Measurements from ENCODE around the gene SENP5. TPM values are rescaled to one million over a fixed set of nuclear protein-coding genes. Genes with fewer than 3 reads are reported as not detected.
"Not testable (repeated sequence)": the region's sequence is repeated elsewhere in the genome, so short reads cannot be mapped to it uniquely, and the experiment has no call there.

SENP5 gene, protein sequence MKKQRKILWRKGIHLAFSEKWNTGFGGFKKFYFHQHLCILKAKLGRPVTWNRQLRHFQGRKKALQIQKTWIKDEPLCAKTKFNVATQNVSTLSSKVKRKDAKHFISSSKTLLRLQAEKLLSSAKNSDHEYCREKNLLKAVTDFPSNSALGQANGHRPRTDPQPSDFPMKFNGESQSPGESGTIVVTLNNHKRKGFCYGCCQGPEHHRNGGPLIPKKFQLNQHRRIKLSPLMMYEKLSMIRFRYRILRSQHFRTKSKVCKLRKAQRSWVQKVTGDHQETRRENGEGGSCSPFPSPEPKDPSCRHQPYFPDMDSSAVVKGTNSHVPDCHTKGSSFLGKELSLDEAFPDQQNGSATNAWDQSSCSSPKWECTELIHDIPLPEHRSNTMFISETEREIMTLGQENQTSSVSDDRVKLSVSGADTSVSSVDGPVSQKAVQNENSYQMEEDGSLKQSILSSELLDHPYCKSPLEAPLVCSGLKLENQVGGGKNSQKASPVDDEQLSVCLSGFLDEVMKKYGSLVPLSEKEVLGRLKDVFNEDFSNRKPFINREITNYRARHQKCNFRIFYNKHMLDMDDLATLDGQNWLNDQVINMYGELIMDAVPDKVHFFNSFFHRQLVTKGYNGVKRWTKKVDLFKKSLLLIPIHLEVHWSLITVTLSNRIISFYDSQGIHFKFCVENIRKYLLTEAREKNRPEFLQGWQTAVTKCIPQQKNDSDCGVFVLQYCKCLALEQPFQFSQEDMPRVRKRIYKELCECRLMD
- 19.5 TPM for polyA plus RNA-seq (2012; ENCODE audit: insufficient read depth, insufficient read length, low read depth)

DNA sequence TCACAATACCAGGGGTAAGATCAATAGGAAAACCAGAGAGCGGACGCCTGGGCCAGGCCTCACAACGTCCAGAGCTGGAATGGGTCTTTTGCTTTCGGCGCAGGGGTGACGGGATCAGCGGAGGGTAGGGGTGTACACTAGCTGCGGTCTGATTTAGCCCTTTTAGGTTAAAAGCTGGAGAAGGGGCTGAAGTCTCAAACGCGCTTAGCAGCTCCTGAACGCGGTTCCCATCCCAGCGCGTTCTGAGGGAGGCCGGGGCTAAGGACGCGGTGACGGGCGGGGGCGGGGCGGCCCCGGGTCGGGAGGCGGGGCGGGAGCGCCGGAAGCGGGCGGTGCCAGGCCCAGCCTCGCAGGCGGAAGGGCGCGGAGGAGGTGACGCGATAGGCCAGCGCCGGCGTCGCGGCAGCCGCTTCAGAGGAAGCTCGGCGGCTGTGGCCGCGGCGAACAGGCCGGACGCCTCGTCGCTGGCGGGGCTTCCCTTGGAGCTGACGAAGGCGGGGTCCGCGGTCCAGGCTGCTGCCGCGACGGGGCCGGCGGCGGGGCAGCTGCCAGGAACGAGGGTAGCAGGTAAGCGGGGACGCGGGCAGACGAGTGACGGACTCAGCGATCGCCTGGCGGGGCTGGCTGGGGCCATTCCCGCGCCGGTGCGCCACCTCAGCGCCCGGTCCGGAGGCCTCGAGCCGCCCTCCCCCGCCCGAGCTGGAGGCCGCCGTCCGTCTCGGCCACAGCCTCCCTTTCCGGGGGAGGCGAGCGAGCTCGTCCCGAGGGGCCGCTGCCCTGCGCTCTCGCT is at the start of gene SENP5:
Gene SENP5 (plus strand): TSS at position 414 of the 790 bp plus-strand sequence. CDS start 17,262 bp downstream, outside the sequence.
- Histone ChIP-seq H3K27me3 (no peaks in the 10 kb centered on the region), H3K4me3 (ENCODE audit: low read depth, low read length) (peak within 1 kb of the TSS; percentile 98), H3K9me3 (no peaks in the 10 kb centered on the region; the same call in 1 of the 2 replicates), H3K4me1 (no peaks in the 10 kb centered on the region), H3K36me3 (peaks cover 9% of the 10 kb centered on the region)
- TF ChIP-seq, protein P1, sequence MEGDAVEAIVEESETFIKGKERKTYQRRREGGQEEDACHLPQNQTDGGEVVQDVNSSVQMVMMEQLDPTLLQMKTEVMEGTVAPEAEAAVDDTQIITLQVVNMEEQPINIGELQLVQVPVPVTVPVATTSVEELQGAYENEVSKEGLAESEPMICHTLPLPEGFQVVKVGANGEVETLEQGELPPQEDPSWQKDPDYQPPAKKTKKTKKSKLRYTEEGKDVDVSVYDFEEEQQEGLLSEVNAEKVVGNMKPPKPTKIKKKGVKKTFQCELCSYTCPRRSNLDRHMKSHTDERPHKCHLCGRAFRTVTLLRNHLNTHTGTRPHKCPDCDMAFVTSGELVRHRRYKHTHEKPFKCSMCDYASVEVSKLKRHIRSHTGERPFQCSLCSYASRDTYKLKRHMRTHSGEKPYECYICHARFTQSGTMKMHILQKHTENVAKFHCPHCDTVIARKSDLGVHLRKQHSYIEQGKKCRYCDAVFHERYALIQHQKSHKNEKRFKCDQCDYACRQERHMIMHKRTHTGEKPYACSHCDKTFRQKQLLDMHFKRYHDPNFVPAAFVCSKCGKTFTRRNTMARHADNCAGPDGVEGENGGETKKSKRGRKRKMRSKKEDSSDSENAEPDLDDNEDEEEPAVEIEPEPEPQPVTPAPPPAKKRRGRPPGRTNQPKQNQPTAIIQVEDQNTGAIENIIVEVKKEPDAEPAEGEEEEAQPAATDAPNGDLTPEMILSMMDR (IDR thresholded peaks at IDR 0.05; ENCODE audit: low read depth, low read length), result no peak
- peak; percentile 94 for DNase-seq

DNA sequence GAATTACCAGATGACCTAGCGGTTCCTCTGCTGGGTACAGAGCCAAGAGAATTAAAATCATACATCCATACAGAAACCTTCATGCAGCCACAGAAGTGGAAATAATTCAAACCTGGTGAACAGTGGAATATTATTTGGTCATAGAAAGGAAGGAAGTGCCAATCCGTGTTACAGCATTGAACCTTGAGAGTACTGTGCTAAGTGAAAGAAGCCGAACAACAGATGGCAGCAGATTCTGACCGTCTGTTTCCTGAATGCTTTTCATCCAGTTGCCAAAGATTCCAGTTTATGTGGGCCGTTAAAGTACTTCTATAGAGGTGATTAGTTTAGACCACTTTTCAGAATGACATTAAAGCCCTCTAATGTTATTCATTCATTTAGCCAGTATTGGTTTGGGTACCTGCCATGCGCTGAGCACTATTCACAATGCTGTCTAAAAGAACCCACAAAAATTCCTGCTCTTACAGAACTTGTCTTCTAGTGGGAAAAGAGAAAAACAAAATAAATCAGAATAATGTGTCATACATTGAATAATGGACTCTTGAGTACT is 45.8 kb upstream of the SENP5 start:
- no peak for DNase-seq
- H3K36me3 ChIP-seq, result peaks cover 68% of the 10 kb centered on the region
- TF ChIP-seq, protein P1 (IDR thresholded peaks at IDR 0.05; ENCODE audit: low read depth, low read length), result no peak
- H3K27me3 ChIP-seq, result no peaks in the 10 kb centered on the region
- no peaks in the 10 kb centered on the region for H3K9me3 ChIP-seq
- no peak overlapping the region for H3K4me3 ChIP-seq (ENCODE audit: low read depth, low read length)
- no peaks in the 10 kb centered on the region for H3K4me1 ChIP-seq

DNA sequence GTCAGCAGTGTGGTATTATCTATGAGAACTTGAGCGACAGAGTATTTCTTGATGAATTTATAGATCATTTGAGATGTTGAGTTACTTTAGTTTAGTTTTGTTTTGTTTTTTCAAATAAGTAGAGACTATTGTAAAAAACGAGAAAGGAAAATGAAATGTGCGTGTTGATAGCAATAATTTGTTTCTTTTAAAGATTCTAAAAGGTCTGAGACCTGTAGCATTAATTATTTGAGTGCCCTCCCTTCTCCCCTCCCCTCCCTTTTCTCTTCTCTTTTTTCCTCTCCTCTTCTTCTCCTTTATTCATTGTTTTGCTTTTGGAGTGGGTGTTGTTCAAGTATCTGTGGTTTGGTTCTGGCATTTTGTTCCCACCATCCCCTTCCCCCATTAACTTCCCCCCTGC is 38.1 kb upstream of the SENP5 start:
- not testable (repeated sequence) for H3K9me3 ChIP-seq; H3K27me3 ChIP-seq; H3K4me3 ChIP-seq (ENCODE audit: low read depth, low read length); H3K4me1 ChIP-seq; DNase-seq
- peaks cover 12% of the 10 kb centered on the region for H3K36me3 ChIP-seq

DNA sequence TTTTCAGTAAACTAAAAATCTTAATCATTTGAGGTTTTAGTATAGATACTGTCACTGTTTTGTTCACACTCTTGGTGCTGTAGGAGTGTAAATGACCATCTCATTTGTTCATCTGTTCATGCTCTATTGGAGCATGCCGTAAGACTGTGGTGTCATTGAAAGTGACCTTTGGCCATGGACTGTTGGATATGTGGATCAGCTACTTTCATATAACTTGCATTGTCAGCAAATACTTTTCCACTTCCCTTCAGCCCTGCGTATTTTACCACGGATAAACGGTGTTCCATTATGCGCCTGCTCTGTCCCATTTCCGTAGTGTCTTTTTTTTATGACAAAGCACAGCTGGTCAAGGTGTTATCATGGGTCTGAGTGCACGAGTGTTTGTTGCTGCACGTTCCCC is 32.6 kb upstream of the SENP5 start:
- Histone ChIP-seq H3K9me3 (no peaks in the 10 kb centered on the region), H3K4me3 (ENCODE audit: low read depth, low read length) (no peak overlapping the region), H3K27me3 (no peaks in the 10 kb centered on the region), H3K36me3 (peaks cover 4% of the 10 kb centered on the region), H3K4me1 (no peaks in the 10 kb centered on the region)
- TF ChIP-seq, protein P1 (IDR thresholded peaks at IDR 0.05; ENCODE audit: low read depth, low read length), result no peak
- DNase-seq, result no peak

DNA sequence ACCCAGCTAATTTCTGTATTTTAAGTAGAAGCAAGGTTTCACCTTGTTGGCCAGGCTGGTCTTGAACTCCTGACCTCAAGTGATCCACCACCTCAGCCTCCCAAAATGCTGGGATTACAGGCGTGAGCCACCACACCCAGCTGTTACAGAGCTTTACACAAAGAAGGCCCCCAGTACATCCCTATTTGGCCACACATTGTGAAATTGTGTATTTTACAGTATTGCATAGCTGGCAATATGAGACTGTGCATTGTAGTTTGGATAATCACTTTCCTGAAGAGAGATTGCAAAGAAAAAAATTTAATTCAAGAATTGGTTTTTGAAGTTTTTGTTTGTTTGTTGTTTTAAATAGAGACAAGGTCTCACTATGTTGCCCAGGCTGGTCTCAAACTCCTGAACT is 31.1 kb upstream of the SENP5 start:
- H3K36me3 ChIP-seq; H3K4me3 ChIP-seq (ENCODE audit: low read depth, low read length); H3K9me3 ChIP-seq; H3K4me1 ChIP-seq; H3K27me3 ChIP-seq; DNase-seq: not testable (repeated sequence)

DNA sequence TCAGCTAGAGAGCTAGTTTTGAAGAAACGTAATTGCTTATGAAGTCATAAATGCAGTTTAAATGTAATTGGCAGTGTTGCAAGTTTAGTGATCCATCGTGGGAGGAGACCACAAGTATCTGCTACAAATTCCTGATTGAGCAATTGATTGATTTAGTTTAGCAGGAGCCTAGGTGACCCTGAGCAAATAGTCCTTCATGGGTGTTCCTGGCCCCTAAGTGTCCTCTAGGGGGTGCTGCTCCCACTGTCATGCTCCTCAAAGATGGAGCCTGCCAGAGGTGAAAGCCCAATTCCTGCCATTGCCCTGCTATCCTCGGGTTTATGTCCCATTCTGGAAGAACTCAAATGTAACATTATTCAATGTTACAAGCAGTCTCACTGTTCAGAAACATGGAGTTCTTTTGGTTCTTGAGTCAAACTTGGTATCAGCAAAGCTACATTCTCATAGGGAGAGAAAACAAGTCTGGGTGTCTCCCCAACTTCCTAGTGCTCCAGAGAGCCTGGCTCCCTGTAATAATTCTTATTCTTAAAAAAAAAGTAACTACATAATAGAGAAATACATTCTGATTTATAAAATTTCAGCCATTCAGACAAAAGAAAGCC is 29.8 kb upstream of the SENP5 start:
- no peak overlapping the region for H3K4me3 ChIP-seq (ENCODE audit: low read depth, low read length)
- H3K4me1 ChIP-seq, result no peaks in the 10 kb centered on the region
- H3K36me3 ChIP-seq, result no peaks in the 10 kb centered on the region
- DNase-seq, result peak; percentile 73
- no peaks in the 10 kb centered on the region for H3K9me3 ChIP-seq
- H3K27me3 ChIP-seq, result no peaks in the 10 kb centered on the region
- TF ChIP-seq, protein P1 (IDR thresholded peaks at IDR 0.05; ENCODE audit: low read depth, low read length), result peak; percentile 94

DNA sequence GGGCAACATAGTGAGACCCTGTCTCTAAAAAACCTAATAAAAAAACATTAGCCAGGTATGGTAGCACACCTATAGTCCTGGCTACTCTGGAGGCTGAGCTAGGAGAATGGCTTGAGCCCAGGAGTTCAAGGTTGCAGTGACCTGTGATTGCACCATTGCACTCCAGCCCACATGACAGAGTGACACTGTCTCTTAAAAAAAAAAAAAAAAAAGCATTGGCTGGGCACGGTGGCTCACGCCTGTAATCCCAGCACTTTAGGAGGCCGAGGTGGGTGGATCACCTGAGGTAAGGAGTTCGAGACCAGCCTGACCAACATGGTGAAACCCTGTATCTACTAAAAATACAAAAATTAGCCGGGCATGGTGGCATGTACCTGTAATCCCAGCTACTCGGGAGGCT is 28.4 kb upstream of the SENP5 start:
- H3K4me3 ChIP-seq (ENCODE audit: low read depth, low read length); H3K9me3 ChIP-seq; DNase-seq; H3K36me3 ChIP-seq; H3K27me3 ChIP-seq; H3K4me1 ChIP-seq: not testable (repeated sequence)
